ENCODE measurements around the gene RNASEH2B. TPM values are rescaled to one million over a fixed set of nuclear protein-coding genes. Genes with fewer than 3 reads are reported as not detected.
A peak's percentile ranks its signal among the peaks of the same experiment; 100 is the strongest.

RNASEH2B gene
- total and polyA plus RNA-seq, 7 experiments from 2014 or later = 65.3 to 105 (median 94.6) TPM

GRCh38 chr13:50910485-50910805 is 854 bp downstream of the RNASEH2B start:
- Mint-ChIP-seq H3K9me3 (no peaks in the 10 kb centered on the region), H3K27ac (peak overlapping the region; percentile 83 to 98 (median 92)), H3K36me3 (peaks cover 0 to 12% (median 0%) of the 10 kb centered on the region in 5 donors), H3K27me3 (no peaks in the 10 kb centered on the region), H3K4me1 (peaks cover 28 to 53% (median 46%) of the 10 kb centered on the region in 7 donors), H3K4me3 (peak overlapping the region; percentile 72 to 99 (median 93))
- Histone ChIP-seq H3K4me1 (ENCODE audit: control insufficient read depth in 2 of 2, insufficient read depth in 2 of 2, low read length in 2 of 2) (peaks cover 7 to 17% of the 10 kb centered on the region in 2 donors), H3K36me3 (ENCODE audit: control insufficient read depth in 2 of 3, insufficient read depth in 3 of 3, low read length in 3 of 3) (no peaks in the 10 kb centered on the region), H3K9me3 (ENCODE audit: control insufficient read depth in 2 of 3, low read length in 3 of 3) (no peaks in the 10 kb centered on the region), H3K27ac (ENCODE audit: low read depth, low read length) (peak overlapping the region; percentile 86), H3K4me3 (ENCODE audit: low read length) (peak overlapping the region; percentile 86), H3K27me3 (ENCODE audit: control insufficient read depth in 2 of 2, insufficient read depth in 2 of 2, low read length in 2 of 2) (no peaks in the 10 kb centered on the region)
- intact Hi-C loops (cut with micrococcal nuclease) = loop anchor here (1.0 to 10.0 kb wide), 17 partner anchors 63 to 1544 kb away; partner anchors contain the start of genes INTS6 (in 2 of the 2), WDFY2 (in 2 of the 2), CKAP2 (in 1 of the 2) and EBPL (in 1 of the 2)
- ATAC-seq (no peak), DNase-seq (no peak)
- ChIA-PET POLR2A (interaction anchor here (0.6 to 5.4 kb wide), 9 partner anchors 16 to 974 kb away, joined by 3 to 122 read pairs (median 6); partner anchors contain the start of genes SPRYD7 and TRIM13), CTCF (interaction anchor here (0.7 to 3.5 kb wide), 5 partner anchors 16 to 933 kb away, joined by 3 to 45 read pairs (median 28); no protein-coding TSS in a partner anchor)

GRCh38 chr13:50911081-50911631 is 1.6 kb downstream of the RNASEH2B start:
- H3K4me3 Mint-ChIP-seq = peak overlapping the region; percentile 72 to 99 (median 93)
- intact Hi-C loops (cut with micrococcal nuclease) = loop anchor here (1.0 to 10.0 kb wide), 19 partner anchors 18 to 1544 kb away; partner anchors contain the start of genes INTS6 (in 2 of the 2), WDFY2 (in 2 of the 2), CAB39L (in 1 of the 2) and CKAP2 (in 1 of the 2)
- H3K36me3 ChIP-seq (ENCODE audit: control insufficient read depth in 2 of 3, insufficient read depth in 3 of 3, low read length in 3 of 3) = no peaks in the 10 kb centered on the region
- ATAC-seq (no peak), DNase-seq (peak in 5 of 9 donors; percentile 3 to 22 (median 19))
- H3K4me1 Mint-ChIP-seq = peaks cover 28 to 60% (median 52%) of the 10 kb centered on the region in 7 donors
- no peaks in the 10 kb centered on the region for H3K9me3 Mint-ChIP-seq
- POLR2A ChIA-PET = interaction anchor here (0.9 to 5.4 kb wide), 12 partner anchors 11 to 935 kb away, joined by 3 to 122 read pairs (median 6); partner anchors contain the start of gene TRIM13
- peak overlapping the region; percentile 86 for H3K4me3 ChIP-seq (ENCODE audit: low read length)
- H3K27me3 ChIP-seq (ENCODE audit: control insufficient read depth in 2 of 2, insufficient read depth in 2 of 2, low read length in 2 of 2) = no peaks in the 10 kb centered on the region
- H3K36me3 Mint-ChIP-seq = peaks cover 0 to 11% (median 0%) of the 10 kb centered on the region in 5 donors
- no peaks in the 10 kb centered on the region for H3K9me3 ChIP-seq (ENCODE audit: control insufficient read depth in 2 of 3, low read length in 3 of 3)
- CTCF ChIA-PET = interaction anchor here (0.5 to 3.5 kb wide), 34 partner anchors 10 to 975 kb away, joined by 3 to 45 read pairs (median 4); partner anchors contain the start of genes SPRYD7 and TRIM13
- H3K27ac Mint-ChIP-seq = peak overlapping the region; percentile 83 to 98 (median 92)
- peaks cover 8 to 18% of the 10 kb centered on the region in 2 donors for H3K4me1 ChIP-seq (ENCODE audit: control insufficient read depth in 2 of 2, insufficient read depth in 2 of 2, low read length in 2 of 2)
- H3K27me3 Mint-ChIP-seq = no peaks in the 10 kb centered on the region
- H3K27ac ChIP-seq (ENCODE audit: low read depth, low read length) = peak overlapping the region; percentile 86

GRCh38 chr13:50911937-50912795 is 2.6 kb downstream of the RNASEH2B start:
- peaks cover 34 to 70% (median 62%) of the 10 kb centered on the region in 7 donors for H3K4me1 Mint-ChIP-seq
- POLR2A ChIA-PET = interaction anchor here (0.6 to 5.4 kb wide), 15 partner anchors 10 to 970 kb away, joined by 3 to 122 read pairs (median 6); partner anchors contain the start of gene TRIM13

GRCh38 chr13:50912851-50913250 is 3.3 kb downstream of the RNASEH2B start:
- H3K4me3 Mint-ChIP-seq = no peak overlapping the region
- Histone ChIP-seq H3K27ac (ENCODE audit: low read depth, low read length) (no peak overlapping the region), H3K4me1 (ENCODE audit: control insufficient read depth in 2 of 2, insufficient read depth in 2 of 2, low read length in 2 of 2) (peaks cover 15 to 35% of the 10 kb centered on the region in 2 donors)

More at GRCh38 chr13:50911937-50912795, 2.6 kb downstream of the RNASEH2B start:
- Mint-ChIP-seq H3K27ac (peak overlapping the region; percentile 72 to 98 (median 92)), H3K27me3 (no peaks in the 10 kb centered on the region), H3K36me3 (peaks cover 0 to 9% (median 0%) of the 10 kb centered on the region in 5 donors), H3K4me3 (peak overlapping the region; percentile 72 to 99 (median 93)), H3K9me3 (no peaks in the 10 kb centered on the region)
- CTCF ChIA-PET = interaction anchor here (0.7 to 3.5 kb wide), 33 partner anchors 9 to 937 kb away, joined by 3 to 45 read pairs (median 4); partner anchors contain the start of gene TRIM13
- intact Hi-C loops (cut with micrococcal nuclease) = loop anchor here (1.0 to 10.0 kb wide), 28 partner anchors 19 to 1543 kb away; partner anchors contain the start of genes INTS6 (in 2 of the 2), TRIM13 (in 2 of the 2), WDFY2 (in 2 of the 2) and CAB39L (in 1 of the 2)
- Histone ChIP-seq H3K4me3 (ENCODE audit: low read length) (peak overlapping the region; percentile 86), H3K27ac (ENCODE audit: low read depth, low read length) (peak overlapping the region; percentile 86), H3K36me3 (ENCODE audit: control insufficient read depth in 2 of 3, insufficient read depth in 3 of 3, low read length in 3 of 3) (no peaks in the 10 kb centered on the region), H3K9me3 (ENCODE audit: control insufficient read depth in 2 of 3, low read length in 3 of 3) (no peaks in the 10 kb centered on the region), H3K4me1 (ENCODE audit: control insufficient read depth in 2 of 2, insufficient read depth in 2 of 2, low read length in 2 of 2) (peaks cover 15 to 28% of the 10 kb centered on the region in 2 donors), H3K27me3 (ENCODE audit: control insufficient read depth in 2 of 2, insufficient read depth in 2 of 2, low read length in 2 of 2) (no peaks in the 10 kb centered on the region)
- DNase-seq (peak; percentile 72 to 86 (median 82)), ATAC-seq (peak; percentile 73)

GRCh38 chr13:50914176-50914700 is 4.6 kb downstream of the RNASEH2B start:
- no peak overlapping the region for H3K27ac ChIP-seq (ENCODE audit: low read depth, low read length)
- Mint-ChIP-seq H3K27me3 (no peaks in the 10 kb centered on the region), H3K9me3 (no peaks in the 10 kb centered on the region), H3K4me1 (peaks cover 52 to 78% (median 74%) of the 10 kb centered on the region in 7 donors), H3K4me3 (peak overlapping the region in 2 of 10 donors; percentile 7 to 32), H3K27ac (peak overlapping the region in 6 of 9 donors; percentile 9 to 77 (median 46)), H3K36me3 (peaks cover 0 to 16% (median 0%) of the 10 kb centered on the region in 5 donors)
- H3K36me3 ChIP-seq (ENCODE audit: control insufficient read depth in 2 of 3, insufficient read depth in 3 of 3, low read length in 3 of 3) = no peaks in the 10 kb centered on the region
- no peak overlapping the region for H3K4me3 ChIP-seq (ENCODE audit: low read length)
- POLR2A ChIA-PET = interaction anchor here (0.7 to 1.8 kb wide), 5 partner anchors 18 to 937 kb away, joined by 3 to 5 read pairs (median 5); partner anchors contain the start of gene TRIM13
- intact Hi-C loops (cut with micrococcal nuclease) = loop anchor here (5.0 to 10.0 kb wide), 14 partner anchors 67 to 1541 kb away; partner anchors contain the start of genes INTS6 (in 2 of the 2), WDFY2 (in 2 of the 2), CKAP2 (in 1 of the 2) and VPS36 (in 1 of the 2)
- ATAC-seq = no peak
- peaks cover 15 to 38% of the 10 kb centered on the region in 2 donors for H3K4me1 ChIP-seq (ENCODE audit: control insufficient read depth in 2 of 2, insufficient read depth in 2 of 2, low read length in 2 of 2)
- H3K27me3 ChIP-seq (ENCODE audit: control insufficient read depth in 2 of 2, insufficient read depth in 2 of 2, low read length in 2 of 2) = no peaks in the 10 kb centered on the region
- no peaks in the 10 kb centered on the region for H3K9me3 ChIP-seq (ENCODE audit: control insufficient read depth in 2 of 3, low read length in 3 of 3)
- CTCF ChIA-PET = interaction anchor here (1.3 to 1.7 kb wide), 2 partner anchors 829 to 938 kb away, joined by 7 to 8 read pairs; no protein-coding TSS in a partner anchor
- no peak for DNase-seq

More at GRCh38 chr13:50912851-50913250, 3.3 kb downstream of the RNASEH2B start:
- Histone ChIP-seq H3K36me3 (ENCODE audit: control insufficient read depth in 2 of 3, insufficient read depth in 3 of 3, low read length in 3 of 3) (no peaks in the 10 kb centered on the region), H3K4me3 (ENCODE audit: low read length) (no peak overlapping the region), H3K9me3 (ENCODE audit: control insufficient read depth in 2 of 3, low read length in 3 of 3) (no peaks in the 10 kb centered on the region), H3K27me3 (ENCODE audit: control insufficient read depth in 2 of 2, insufficient read depth in 2 of 2, low read length in 2 of 2) (no peaks in the 10 kb centered on the region)
- no peak for DNase-seq
- H3K27me3 Mint-ChIP-seq = no peaks in the 10 kb centered on the region
- intact Hi-C loops (cut with micrococcal nuclease) = loop anchor here (1.0 to 10.0 kb wide), 24 partner anchors 66 to 1542 kb away; partner anchors contain the start of genes INTS6 (in 2 of the 2), TRIM13 (in 2 of the 2), WDFY2 (in 2 of the 2) and CKAP2 (in 1 of the 2)
- H3K27ac Mint-ChIP-seq = no peak overlapping the region
- no peaks in the 10 kb centered on the region for H3K9me3 Mint-ChIP-seq
- no peak for ATAC-seq
- peaks cover 0 to 10% (median 0%) of the 10 kb centered on the region in 5 donors for H3K36me3 Mint-ChIP-seq
- H3K4me1 Mint-ChIP-seq = peaks cover 41 to 74% (median 67%) of the 10 kb centered on the region in 7 donors
- POLR2A ChIA-PET = interaction anchor here (3.2 kb wide), 1 partner anchor 789 kb away, joined by 21 read pairs; no protein-coding TSS in a partner anchor
- CTCF ChIA-PET = interaction anchor here (0.6 to 3.5 kb wide), 12 partner anchors 9 to 938 kb away, joined by 3 to 45 read pairs (median 10); no protein-coding TSS in a partner anchor

Data from naive thymus-derived CD4-positive, alpha-beta T cell (primary cell).